Measurements from ENCODE around the gene YY1.

- TF ChIP-seq CTCF (IDR thresholded peaks at IDR 0.05): no peak
- TF ChIP-seq POLR2A (IDR thresholded peaks at IDR 0.05): no peak
Measured at GRCh38 chr14:100302616-100303015, 63.7 kb downstream of the YY1 start.
